Measurements from ENCODE around the gene ANXA7. TPM values are rescaled to one million over a fixed set of nuclear protein-coding genes. Genes with fewer than 3 reads are reported as not detected.

Gene ANXA7
- total and polyA plus RNA-seq, 12 donors, result 33.4 to 163 (median 143) TPM

GRCh38 chr10:73416571-73416970, 2.7 kb upstream of the ANXA7 start:
- H3K27ac ChIP-seq, result no peak overlapping the region
- ATAC-seq (no peak), DNase-seq (no peak)
- no peak overlapping the region for H3K4me3 ChIP-seq
- H3K27me3 ChIP-seq, result no peaks in the 10 kb centered on the region
- WGBS, 2 donors, result 99% methylated on average over 3 of the region's 3 CpGs
- intact Hi-C loops (cut with DNase I), result no loop called here
- peaks cover 0 to 26% (median 20%) of the 10 kb centered on the region in 9 donors for H3K4me1 ChIP-seq
- no peaks in the 10 kb centered on the region for H3K9me3 ChIP-seq
- TF ChIP-seq CTCF (IDR thresholded peaks at IDR 0.05), result no peak
- H3K36me3 ChIP-seq, result peaks cover 0 to 9% (median 0%) of the 10 kb centered on the region in 9 donors

- ATAC-seq (peak in 4 of 8 donors; percentile 31 to 44 (median 36)), DNase-seq (no peak)
- H3K27ac ChIP-seq, result peak overlapping the region in 9 of 10 donors; percentile 93 to 99 (median 97)
- H3K27me3 ChIP-seq, result no peaks in the 10 kb centered on the region
- peak overlapping the region; percentile 81 to 99 (median 88) for H3K4me3 ChIP-seq
- H3K4me1 ChIP-seq, result peaks cover 0 to 35% (median 23%) of the 10 kb centered on the region in 9 donors
- no peaks in the 10 kb centered on the region for H3K9me3 ChIP-seq
- H3K36me3 ChIP-seq, result no peaks in the 10 kb centered on the region
- TF ChIP-seq CTCF (IDR thresholded peaks at IDR 0.05), result no peak
- WGBS, 2 donors, result 6% methylated on average over 17 of the region's 17 CpGs
- intact Hi-C loops (cut with DNase I), result no loop called here
Observed at GRCh38 chr10:73414230-73414945, 530 bp upstream of the ANXA7 start.

GRCh38 chr10:73413108-73413527, 740 bp downstream of the ANXA7 start:
- ATAC-seq, result peak; percentile 1 to 41 (median 26)
- no peak for TF ChIP-seq CTCF (IDR thresholded peaks at IDR 0.05)
- Histone ChIP-seq H3K4me1 (peaks cover 0 to 45% (median 30%) of the 10 kb centered on the region in 9 donors), H3K9me3 (no peaks in the 10 kb centered on the region), H3K36me3 (peaks cover 0 to under 1% (median 0%) of the 10 kb centered on the region in 9 donors), H3K27ac (peak overlapping the region; percentile 87 to 99 (median 96)), H3K4me3 (peak overlapping the region; percentile 81 to 99 (median 88)), H3K27me3 (no peaks in the 10 kb centered on the region)
- intact Hi-C loops (cut with DNase I), result loop anchor here in 1 of 10 donors (1.0 kb wide), 1 partner anchor 82 kb away; no protein-coding TSS in a partner anchor
- DNase-seq, result peak in 1 of 2 donors; percentile 9
- WGBS, 2 donors, result 2% methylated on average over 9 of the region's 9 CpGs

GRCh38 chr10:73410897-73411296, 3.0 kb downstream of the ANXA7 start:
- H3K36me3 ChIP-seq, result peaks cover 0 to 17% (median 0%) of the 10 kb centered on the region in 9 donors
- DNase-seq (no peak), ATAC-seq (no peak)
- 100% methylated on average over 1 of the region's 1 CpG for WGBS, 2 donors
- H3K9me3 ChIP-seq, result no peaks in the 10 kb centered on the region
- peaks cover 0 to 57% (median 36%) of the 10 kb centered on the region in 9 donors for H3K4me1 ChIP-seq
- intact Hi-C loops (cut with DNase I), result no loop called here
- no peak overlapping the region for H3K4me3 ChIP-seq
- no peak for TF ChIP-seq CTCF (IDR thresholded peaks at IDR 0.05)
- no peak overlapping the region for H3K27ac ChIP-seq
- H3K27me3 ChIP-seq, result no peaks in the 10 kb centered on the region
